KOPT-K1 (cell line): ENCODE data around the gene CDH12.
"Not testable (repeated sequence)": the region's sequence is repeated elsewhere in the genome, so short reads cannot be mapped to it uniquely, and the experiment has no call there.

ENCODE experiments used
- H3K27ac ChIP-seq: fragments of 200-600 bp; sonication (generic); 2 replicates; pipeline ENCODE4 v1.5.1; 2016; ENCODE audit warnings: antibody characterized with exemption, mild to moderate bottlenecking, low read depth, low read length; ENCODE audit not compliant: poor library complexity, severe bottlenecking
- H3K36me3 ChIP-seq: fragments of 200-600 bp; sonication (generic); 2 replicates; pipeline ENCODE4 v1.5.1; 2017; ENCODE audit warnings: antibody characterized with exemption, mild to moderate bottlenecking, low read length, moderate library complexity; ENCODE audit not compliant: insufficient read depth
- H3K9me3 ChIP-seq: fragments of 200-600 bp; sonication (generic); 2 replicates; pipeline ENCODE4 v1.5.1; 2017; ENCODE audit warnings: antibody characterized with exemption, low read length, mild to moderate bottlenecking; ENCODE audit not compliant: insufficient read depth, poor library complexity, severe bottlenecking

The CDH12 gene

DNA sequence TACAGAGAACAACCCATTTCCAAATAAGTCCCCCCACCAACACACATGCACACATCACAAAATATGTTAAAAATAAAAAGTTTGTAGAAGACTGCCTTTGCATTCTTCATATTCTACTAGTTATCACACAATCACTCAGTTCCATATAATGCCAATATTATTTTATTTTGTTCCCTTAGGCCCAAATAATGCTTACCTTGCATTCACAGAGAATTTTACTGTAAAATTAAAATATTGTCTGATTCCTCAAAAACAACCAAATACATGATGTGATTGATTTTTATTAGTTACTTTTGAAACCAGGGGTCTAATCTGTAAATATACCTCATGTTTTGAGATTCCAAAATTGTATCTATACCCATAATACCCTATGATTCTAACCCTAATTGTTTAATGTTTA is 536.9 kb downstream of the CDH12 start:
- no peaks in the 10 kb centered on the region for H3K9me3 ChIP-seq
- H3K27ac ChIP-seq = no peak overlapping the region
- H3K36me3 ChIP-seq = no peaks in the 10 kb centered on the region

GRCh38 chr5:22315052-22315451 is 538.1 kb downstream of the CDH12 start:
- H3K9me3 ChIP-seq, H3K36me3 ChIP-seq, H3K27ac ChIP-seq: not testable (repeated sequence)

GRCh38 chr5:22314548-22314947 is 538.6 kb downstream of the CDH12 start:
- Histone ChIP-seq H3K27ac (no peak overlapping the region), H3K36me3 (no peaks in the 10 kb centered on the region), H3K9me3 (no peaks in the 10 kb centered on the region)

DNA sequence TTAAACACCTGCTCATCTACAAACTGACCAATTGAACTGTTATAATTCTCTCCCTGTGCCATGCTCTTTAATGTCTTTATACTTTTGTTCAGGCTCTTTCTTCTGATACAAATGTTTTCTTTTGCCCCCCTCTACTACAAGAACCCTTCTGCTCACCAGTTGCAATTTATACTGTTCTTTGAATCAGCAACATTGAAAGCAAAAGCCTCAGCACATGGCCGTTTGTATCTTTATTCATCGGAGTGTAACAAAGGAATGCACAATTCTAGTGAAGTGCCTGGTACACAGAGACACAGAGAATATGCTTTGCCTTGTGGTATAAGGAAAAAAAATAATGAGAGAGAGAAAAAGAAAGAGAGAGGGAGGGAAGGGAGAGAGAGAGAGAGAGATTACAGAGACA is 547.1 kb downstream of the CDH12 start:
- no peaks in the 10 kb centered on the region for H3K36me3 ChIP-seq
- H3K27ac ChIP-seq = no peak overlapping the region
- no peaks in the 10 kb centered on the region for H3K9me3 ChIP-seq

DNA sequence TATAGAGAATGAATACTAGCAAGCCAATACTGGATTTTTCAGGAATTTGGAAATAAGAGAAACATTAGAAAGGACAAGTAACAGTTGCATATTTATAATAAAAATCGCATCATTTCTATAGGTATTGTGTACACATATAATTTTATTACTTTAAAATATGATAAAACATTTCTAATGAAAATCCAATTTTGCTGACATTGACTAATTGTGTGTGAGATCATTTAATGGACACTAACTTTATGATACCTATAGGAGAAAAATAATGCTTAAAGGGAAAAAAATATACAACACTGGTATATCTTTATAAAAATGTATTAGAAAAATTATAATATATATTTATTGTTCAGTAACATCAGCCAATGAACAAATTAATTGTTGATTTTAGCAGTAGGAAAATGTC is 557.3 kb downstream of the CDH12 start:
- Histone ChIP-seq H3K9me3 (no peaks in the 10 kb centered on the region), H3K36me3 (no peaks in the 10 kb centered on the region), H3K27ac (no peak overlapping the region)

- Histone ChIP-seq H3K27ac (no peak overlapping the region), H3K36me3 (no peaks in the 10 kb centered on the region), H3K9me3 (no peaks in the 10 kb centered on the region)
Measured at GRCh38 chr5:22293147-22293546, 560.0 kb downstream of the CDH12 start.

DNA sequence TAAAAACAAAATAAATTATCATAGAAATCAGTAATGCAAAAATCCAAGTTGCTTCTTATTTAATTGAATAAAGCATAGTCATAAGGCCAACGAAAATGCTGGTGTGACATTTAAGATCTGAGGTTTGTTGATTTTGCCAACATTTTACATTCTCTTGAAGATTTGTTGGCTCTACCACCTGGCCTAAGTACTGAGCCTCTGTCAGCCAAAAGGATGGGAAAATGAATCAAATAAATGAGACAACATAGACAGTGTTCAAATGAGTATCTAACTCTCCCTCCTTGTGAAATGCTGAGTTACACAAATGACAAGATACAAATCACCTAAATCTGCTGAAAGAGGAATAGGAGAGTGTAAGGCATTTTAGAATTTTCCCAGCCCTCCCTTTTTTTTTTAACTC is 575.0 kb downstream of the CDH12 start:
- no peak overlapping the region for H3K27ac ChIP-seq
- no peaks in the 10 kb centered on the region for H3K36me3 ChIP-seq
- no peaks in the 10 kb centered on the region for H3K9me3 ChIP-seq

DNA sequence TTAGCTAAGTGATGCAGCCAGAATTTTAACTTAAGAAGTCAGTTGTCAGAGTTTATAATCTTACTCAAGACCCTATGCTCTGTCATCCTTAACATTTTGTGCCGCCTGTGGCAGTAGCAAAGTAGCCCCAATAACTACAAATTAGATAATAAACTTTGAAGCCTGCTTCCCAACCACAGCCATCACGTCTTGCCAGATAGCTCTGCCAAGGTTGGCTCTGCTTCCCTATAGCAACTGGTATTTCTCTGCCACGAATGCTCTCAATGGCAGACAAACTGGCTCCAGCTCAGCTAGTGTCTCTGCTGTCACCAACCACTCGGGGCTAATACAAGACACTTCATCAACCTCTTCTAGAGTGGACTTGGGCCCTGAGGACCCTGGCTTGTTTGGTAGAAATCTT is 576.1 kb downstream of the CDH12 start:
- Histone ChIP-seq H3K36me3 (no peaks in the 10 kb centered on the region), H3K9me3 (no peaks in the 10 kb centered on the region), H3K27ac (no peak overlapping the region)

- H3K9me3 ChIP-seq = not testable (repeated sequence)
Measured at GRCh38 chr5:22265855-22266254, 587.3 kb downstream of the CDH12 start.

GRCh38 chr5:22258139-22258538 is 595.0 kb downstream of the CDH12 start:
- H3K27ac ChIP-seq = no peak overlapping the region
- H3K9me3 ChIP-seq = no peaks in the 10 kb centered on the region
- H3K36me3 ChIP-seq = no peaks in the 10 kb centered on the region

More at GRCh38 chr5:22265855-22266254, 587.3 kb downstream of the CDH12 start:
- not testable (repeated sequence) for H3K36me3 ChIP-seq, H3K27ac ChIP-seq

DNA sequence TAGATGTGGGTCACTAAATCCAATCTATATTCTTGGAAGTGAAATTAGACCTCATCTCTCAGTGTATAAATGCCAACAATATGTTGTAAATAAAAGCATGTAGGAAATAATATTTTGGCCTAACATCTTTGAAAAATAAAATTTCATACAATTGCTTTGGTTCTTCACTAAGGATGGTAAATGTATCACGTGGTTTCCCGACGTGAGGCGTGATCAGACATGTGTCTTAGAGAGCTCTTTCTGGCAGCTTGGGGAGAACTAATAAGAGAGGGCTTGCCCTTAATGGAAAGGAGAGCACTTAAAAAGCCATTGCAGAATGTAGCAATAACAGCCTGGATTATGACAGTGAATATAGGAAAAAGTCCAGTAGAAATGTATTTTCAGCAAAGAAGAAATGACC is 602.6 kb downstream of the CDH12 start:
- Histone ChIP-seq H3K27ac (no peak overlapping the region), H3K36me3 (no peaks in the 10 kb centered on the region)

GRCh38 chr5:22249209-22249729 is 603.9 kb downstream of the CDH12 start:
- Histone ChIP-seq H3K27ac (no peak overlapping the region), H3K36me3 (no peaks in the 10 kb centered on the region), H3K9me3 (no peaks in the 10 kb centered on the region)

More for the DNA sequence above, 602.6 kb downstream of the CDH12 start:
- H3K9me3 ChIP-seq = no peaks in the 10 kb centered on the region

- no peak overlapping the region for H3K27ac ChIP-seq
- H3K9me3 ChIP-seq = no peaks in the 10 kb centered on the region
- no peaks in the 10 kb centered on the region for H3K36me3 ChIP-seq
Measured at GRCh38 chr5:22245770-22246169, 607.4 kb downstream of the CDH12 start.

DNA sequence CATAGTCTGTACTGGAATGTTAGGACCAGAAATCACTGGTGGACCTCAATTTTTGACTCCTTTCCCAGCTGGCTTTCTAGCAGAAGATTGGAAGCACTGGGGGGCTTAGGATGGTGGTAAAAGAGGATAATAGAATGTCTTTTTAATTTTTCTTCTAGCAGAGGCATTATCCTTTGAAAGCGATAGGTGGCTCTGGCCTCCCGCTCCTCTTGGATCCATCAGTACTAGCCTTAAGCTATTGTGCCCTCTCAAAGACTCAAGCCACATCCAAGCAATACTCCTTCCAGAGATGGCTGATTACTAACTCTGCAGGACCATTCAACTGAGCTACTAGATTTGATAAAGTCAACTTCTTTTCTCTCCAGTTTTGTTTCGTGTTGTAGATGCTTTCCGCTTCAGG is 610.6 kb downstream of the CDH12 start:
- no peaks in the 10 kb centered on the region for H3K9me3 ChIP-seq
- no peaks in the 10 kb centered on the region for H3K36me3 ChIP-seq
- H3K27ac ChIP-seq = no peak overlapping the region

DNA sequence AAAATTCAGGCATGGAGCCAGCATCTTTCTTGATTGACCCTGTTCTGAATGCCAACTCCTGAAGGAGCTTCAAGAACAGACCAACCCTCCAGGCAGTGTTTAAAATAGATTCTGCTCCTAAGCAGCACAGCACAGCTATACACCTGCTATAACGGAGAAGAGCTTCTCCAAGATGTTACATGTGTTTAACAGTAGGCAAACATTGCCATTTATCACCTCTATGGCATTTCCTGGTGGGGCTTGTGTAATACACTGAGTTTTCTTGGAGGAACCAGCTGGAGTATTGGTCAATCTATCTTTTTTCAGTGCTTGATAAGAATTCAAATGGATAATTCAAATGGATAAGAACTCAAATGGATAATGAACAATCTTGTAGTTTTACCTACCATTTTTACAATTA is 615.1 kb downstream of the CDH12 start:
- no peaks in the 10 kb centered on the region for H3K9me3 ChIP-seq
- no peaks in the 10 kb centered on the region for H3K36me3 ChIP-seq
- H3K27ac ChIP-seq = no peak overlapping the region

DNA sequence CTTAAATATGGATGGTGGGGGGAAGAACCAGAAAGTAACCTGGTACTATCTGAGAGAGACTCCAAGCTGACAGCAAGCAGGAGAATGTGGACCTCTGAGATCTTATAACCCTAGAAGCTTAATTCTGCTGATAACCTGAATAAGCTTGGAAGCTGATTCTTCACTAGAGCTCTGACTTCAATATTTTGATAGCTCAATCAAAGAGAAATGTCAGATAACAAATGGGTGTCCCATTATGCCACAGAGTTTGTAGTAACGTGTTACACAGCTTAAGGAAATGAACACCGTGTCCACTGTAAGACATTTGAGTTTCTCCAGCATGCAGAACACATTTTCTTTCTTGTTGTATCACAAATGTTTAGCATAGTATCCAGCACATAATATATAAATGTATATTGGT is 626.7 kb downstream of the CDH12 start:
- Histone ChIP-seq H3K27ac (no peak overlapping the region), H3K9me3 (no peaks in the 10 kb centered on the region), H3K36me3 (no peaks in the 10 kb centered on the region)

DNA sequence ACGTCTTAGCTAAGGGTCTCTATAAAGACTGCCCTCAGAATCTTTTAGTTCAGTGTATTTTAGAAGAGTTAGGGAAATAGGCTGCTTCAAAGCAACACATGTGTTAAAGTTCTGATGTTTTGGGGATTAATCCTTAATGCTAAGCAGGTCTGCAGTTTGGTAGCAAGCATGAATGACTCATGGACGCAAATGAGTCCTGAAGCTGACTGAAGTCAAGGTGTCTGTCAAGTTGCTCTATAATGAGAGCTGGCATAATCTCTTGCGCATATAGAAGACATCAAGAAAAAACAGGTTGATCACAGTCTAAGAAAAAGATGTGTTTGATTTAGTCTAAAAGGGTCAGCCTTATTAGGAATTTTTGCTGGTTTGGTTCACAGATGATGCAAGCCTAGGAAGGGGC is 630.1 kb downstream of the CDH12 start:
- no peak overlapping the region for H3K27ac ChIP-seq
- H3K9me3 ChIP-seq = no peaks in the 10 kb centered on the region
- no peaks in the 10 kb centered on the region for H3K36me3 ChIP-seq
